GM21447 (cell line): Measurements from ENCODE around the gene ANKRD13A.
A peak's percentile ranks its signal among the peaks of the same experiment; 100 is the strongest.
"Not testable (repeated sequence)": the region's sequence is repeated elsewhere in the genome, so short reads cannot be mapped to it uniquely, and the experiment has no call there.

Source experiments
- ATAC-seq: cut with Tn5 transposase; IDR thresholded peaks from one replicate; pipeline ENCODE4 v1.9.1; 2021; ENCODE audit not compliant: unreplicated experiment

ANKRD13A gene

DNA sequence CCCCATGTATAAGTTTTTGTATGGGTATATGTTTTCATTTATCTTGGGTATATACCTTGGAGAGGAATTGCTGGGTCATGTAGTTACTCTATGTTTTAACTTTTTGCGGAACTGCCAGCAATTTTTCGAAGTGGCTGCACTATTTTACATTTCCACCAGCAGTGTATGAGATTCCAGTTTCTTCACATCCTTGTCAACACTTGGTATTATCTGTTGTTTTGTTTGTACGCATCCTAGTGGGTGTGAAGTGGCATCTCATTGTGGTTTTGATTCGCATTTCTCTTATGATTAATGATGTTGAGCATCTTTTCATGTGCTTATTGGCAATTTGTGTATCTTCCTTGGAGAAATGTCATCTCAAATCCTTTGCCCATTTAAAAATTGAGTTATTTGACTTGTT lies 6.9 kb downstream of the ANKRD13A start:
- ATAC-seq = no peak

DNA sequence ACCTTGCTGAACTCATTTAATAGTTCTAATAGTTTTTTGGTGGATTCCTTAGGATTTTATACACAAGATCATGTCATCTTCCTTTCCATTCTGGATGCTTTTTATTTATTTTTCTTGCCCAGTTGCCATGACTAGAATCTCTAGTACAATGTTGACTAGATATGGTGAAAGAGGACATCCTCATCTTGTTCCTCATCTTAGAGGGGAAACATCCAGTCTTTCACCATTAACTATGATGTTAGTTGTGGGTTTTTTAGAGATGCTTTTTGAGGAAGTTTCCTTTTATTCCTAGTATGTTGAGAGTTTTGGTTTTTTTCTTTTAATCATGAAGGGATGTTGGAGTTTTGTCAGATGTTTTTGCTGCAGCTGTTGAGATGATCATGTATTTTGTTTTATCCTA lies 8.7 kb downstream of the ANKRD13A start:
- ATAC-seq = no peak

GRCh38 chr12:110008681-110009398 lies 9.6 kb downstream of the ANKRD13A start:
- ATAC-seq = not testable (repeated sequence)

GRCh38 chr12:110010853-110011723 lies 11.9 kb downstream of the ANKRD13A start:
- ATAC-seq = peak; percentile 49

GRCh38 chr12:110012137-110012536 lies 12.9 kb downstream of the ANKRD13A start:
- ATAC-seq = peak; percentile 58

- no peak for ATAC-seq
Measured at GRCh38 chr12:110012659-110013058, 13.4 kb downstream of the ANKRD13A start.

GRCh38 chr12:110015132-110015531 lies 15.9 kb downstream of the ANKRD13A start:
- ATAC-seq = no peak

DNA sequence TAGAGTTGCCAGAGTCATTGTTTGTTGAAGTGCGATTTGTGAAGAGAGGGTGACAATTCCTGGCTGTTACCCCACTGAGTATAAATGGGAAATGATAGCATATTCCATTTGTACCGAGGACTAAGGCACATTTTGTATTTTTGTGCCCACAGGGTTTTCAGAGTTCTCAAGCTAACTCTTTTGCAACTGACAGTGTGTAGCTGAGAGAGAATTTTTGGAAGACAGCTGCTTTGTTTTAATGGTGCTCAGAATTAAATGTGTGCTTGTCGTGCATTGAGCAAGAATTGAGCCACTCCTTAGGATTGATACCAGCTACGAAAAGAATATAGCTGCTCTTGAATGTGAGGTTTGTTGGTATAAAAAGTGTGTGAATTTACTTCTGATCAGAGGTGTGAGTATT lies 21.7 kb downstream of the ANKRD13A start:
- ATAC-seq = no peak

DNA sequence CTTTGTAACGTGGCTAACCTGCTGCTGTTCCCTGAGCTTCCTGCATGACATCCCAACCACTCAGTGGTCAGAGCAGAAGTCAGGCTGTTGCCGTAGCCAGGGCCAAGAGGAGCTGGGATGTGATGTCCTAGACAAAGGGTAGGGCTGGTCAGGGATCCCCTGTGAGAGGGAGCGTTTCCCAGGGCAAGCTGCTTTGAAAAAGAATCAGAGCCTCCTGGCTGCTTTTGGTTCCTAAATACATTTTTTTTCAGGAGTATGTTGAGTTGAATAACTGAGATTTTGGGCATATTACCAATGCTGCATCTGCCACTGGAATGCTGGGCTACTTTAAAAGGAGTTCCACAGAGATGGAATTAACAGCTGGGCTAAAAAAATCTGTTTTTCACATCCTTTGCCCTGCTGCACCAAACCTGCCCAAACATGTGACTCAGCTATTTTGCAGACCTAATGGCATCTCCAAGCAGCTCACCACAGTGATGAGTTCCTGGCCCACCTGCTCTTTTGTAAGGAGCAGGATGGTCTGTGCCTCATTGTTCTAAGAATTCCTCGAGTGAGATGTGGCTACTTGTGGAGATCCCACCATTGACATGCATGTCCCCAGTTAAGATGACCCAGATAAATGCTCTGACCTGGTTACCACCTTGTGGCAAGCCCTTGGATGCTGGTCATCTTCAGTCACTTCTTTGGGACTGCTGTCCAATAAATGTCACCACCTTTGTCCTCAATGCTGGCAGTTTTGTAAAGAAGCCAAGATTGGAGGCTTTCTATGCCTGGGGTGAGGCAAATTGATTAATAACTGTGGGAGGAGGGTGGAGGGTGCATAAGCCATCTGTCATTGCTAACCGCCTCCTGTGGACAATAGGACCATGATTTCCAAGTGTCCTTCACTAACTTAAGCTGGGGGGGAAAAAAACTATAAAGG lies 24.1 kb downstream of the ANKRD13A start:
- no peak for ATAC-seq

- no peak for ATAC-seq
Measured at GRCh38 chr12:110024051-110024450, 24.8 kb downstream of the ANKRD13A start.

- no peak for ATAC-seq
Measured at GRCh38 chr12:110028323-110028722, 29.1 kb downstream of the ANKRD13A start.

GRCh38 chr12:110029290-110029815 lies 30.1 kb downstream of the ANKRD13A start:
- no peak for ATAC-seq

GRCh38 chr12:110033888-110034287 lies 34.7 kb downstream of the ANKRD13A start:
- ATAC-seq = no peak

DNA sequence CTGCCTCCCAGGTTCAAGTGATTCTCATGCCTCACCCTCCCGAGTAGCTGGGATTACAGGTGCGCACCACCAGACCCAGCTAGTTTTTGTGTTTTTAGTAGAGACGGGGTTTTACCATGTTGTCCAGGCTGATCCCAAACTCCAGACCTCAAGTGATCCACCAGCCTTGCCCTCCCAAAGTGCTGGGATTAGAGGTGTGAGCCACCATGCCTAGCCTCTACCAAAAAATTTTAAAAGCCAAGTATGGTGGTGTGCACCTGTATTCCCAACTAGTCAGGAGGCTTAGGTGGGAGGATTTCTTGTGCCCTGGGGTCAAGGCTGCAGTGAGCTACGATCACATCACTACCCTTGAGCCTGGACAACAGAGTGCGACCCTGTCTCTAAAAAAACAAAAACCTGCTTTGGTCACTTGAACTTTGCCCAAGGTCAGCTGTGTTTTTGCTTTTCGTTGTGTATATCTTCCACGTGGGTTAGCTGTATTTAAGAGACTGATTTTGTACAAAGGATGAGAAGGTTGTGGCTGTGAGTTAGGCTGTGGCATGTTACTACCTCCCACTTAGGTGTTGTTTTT lies 36.4 kb downstream of the ANKRD13A start:
- ATAC-seq = no peak

GRCh38 chr12:110037315-110037714 lies 38.1 kb downstream of the ANKRD13A start:
- ATAC-seq = no peak

- no peak for ATAC-seq
Measured at GRCh38 chr12:110038741-110039084, 39.5 kb downstream of the ANKRD13A start.

DNA sequence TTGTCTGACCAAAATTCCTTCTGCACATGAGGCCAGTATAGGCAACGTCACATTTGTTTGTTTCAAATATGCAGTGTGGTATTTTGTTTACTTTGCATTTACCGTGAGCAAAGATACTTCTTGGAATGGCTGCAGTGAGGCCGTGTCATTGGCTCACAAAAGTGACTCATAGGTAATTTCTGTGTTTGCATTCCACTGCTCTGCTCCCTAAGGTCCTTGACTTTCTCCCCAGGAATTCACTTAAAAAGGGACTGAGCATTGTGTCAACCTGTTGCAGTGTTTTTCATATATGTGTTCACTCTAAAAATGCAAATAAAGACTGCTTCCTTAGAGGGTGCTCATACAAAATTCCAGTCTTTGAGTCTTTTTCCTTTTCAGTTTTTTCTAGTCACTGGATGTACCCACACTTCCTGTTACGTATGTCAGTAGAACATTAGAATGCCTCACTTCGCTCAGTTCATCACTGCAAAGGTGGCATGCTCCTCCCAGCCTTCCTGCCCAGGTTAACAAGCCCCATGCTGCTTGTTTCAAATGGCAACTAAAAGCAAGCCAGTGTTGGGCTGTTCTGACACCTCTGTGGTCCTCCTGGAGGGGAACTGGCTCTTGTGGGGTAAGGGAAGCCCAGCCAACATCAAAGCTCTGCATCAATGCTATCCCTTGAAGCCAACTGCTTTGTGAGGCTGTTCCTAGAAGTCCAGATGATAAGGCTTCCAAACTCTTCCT lies 40.0 kb downstream of the ANKRD13A start:
- no peak for ATAC-seq

DNA sequence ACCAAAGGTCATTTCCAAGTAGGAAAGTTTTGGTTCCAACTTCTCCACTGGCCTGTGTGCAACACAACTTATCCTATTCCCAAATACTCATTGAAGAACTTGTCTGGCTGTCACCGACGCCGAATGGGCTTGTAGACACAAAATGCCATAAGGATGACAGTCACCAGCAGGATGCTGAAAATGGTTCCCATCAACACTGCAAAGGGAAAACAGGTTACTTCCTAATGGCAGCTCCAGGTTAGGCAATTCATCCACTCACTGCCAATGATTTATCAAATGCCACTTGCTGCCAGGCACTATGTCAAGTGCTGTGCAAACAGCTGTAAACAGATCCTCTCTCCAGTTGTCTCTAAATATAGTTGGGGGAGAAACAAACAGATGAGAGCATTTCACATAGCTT lies 43.0 kb downstream of the ANKRD13A start:
- no peak for ATAC-seq

DNA sequence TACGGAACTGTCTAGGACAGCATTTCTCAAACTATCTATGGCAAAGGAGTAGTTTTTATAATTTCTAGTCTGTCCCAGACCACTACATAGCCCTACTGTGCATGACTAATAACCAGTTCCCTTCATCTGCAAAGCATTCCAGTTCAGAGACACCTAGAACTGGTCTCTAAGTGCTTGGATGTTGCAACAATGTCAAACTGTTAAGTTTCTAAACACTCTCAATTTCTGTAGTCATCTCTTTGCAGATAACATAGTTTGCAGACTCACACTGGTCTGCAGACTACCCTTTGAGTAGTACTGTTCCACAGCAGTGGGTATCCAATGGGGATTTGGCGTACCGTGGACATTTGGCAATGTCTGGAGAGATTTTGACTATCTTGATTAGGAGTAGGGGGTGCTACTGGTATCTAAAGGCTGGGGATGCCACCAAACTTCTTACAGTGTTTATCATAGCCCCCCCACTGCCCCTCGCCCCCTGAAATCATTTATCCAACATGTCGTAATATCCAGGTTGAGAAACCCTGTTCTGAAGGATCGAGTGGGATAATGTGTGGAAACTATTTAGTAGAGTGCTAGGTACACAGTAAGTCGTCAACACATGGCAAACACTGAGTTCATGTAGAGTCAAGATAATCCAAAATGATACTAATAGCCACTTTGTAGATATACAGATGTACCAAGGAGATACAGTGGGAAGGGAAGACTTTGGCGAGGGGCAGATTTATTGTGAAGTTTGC lies 47.4 kb downstream of the ANKRD13A start:
- ATAC-seq = no peak
